MM.1S (cell line): ENCODE results near the gene NPFF.

ENCODE experiments used
- EZH2 ChIP-seq: fragments of 300-600 bp; sonication (generic); optimal IDR thresholded peaks from 2 replicates; pipeline ENCODE3; 2017; ENCODE audit warnings: low read depth, mild to moderate bottlenecking, antibody characterized with exemption, low read length, mixed read lengths
- TF ChIP-seq, protein P1 (sequence below): fragments of 300-600 bp; sonication (generic); IDR thresholded peaks from 2 replicates; pipeline ENCODE4 v1.5.1; 2016; ENCODE audit warnings: antibody characterized with exemption, low read length, mixed read lengths

DNA sequence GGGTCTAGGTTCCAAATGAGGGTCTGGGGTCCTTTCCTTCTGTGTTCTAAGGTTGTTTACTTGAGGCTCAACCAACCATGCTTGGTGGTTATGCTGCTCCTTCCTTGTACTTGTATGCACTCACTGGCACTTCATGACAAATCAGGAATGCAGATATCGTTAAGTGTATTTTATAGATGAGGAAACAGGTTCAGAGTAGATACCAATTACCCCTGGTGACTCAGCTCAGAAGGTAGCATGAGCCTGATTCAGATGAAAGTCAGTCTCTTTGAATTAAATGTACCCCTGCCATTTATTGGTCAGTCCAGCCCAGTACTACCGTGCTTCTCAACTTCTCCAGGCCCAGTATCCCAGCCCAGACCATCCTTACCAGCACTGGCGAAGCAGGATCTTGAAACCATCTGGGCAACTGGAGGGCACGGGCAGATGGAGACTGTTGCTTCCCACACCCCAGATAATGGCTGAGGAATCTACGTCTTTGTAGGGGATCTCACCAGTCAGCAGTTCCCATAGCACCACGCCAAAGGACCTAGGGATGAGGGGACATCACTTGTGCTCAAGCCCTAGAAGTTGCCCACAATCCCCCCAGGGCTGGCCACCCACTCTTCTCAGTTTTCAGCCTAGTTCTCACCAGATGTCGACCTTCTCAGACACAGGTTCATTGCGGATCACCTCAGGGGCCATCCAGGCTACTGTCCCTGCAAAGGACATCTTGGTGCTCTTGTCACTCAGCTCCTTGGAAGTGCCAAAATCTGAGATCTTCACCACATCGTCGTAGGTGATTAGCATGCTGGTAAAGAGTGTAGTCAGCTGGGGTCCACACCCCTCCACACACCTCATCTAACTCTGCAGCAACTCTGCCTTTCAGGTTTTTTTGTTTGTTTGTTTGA is 22.4 kb downstream of the NPFF start:
- TF ChIP-seq, protein P1, sequence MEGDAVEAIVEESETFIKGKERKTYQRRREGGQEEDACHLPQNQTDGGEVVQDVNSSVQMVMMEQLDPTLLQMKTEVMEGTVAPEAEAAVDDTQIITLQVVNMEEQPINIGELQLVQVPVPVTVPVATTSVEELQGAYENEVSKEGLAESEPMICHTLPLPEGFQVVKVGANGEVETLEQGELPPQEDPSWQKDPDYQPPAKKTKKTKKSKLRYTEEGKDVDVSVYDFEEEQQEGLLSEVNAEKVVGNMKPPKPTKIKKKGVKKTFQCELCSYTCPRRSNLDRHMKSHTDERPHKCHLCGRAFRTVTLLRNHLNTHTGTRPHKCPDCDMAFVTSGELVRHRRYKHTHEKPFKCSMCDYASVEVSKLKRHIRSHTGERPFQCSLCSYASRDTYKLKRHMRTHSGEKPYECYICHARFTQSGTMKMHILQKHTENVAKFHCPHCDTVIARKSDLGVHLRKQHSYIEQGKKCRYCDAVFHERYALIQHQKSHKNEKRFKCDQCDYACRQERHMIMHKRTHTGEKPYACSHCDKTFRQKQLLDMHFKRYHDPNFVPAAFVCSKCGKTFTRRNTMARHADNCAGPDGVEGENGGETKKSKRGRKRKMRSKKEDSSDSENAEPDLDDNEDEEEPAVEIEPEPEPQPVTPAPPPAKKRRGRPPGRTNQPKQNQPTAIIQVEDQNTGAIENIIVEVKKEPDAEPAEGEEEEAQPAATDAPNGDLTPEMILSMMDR: no peak
- no peak for TF ChIP-seq EZH2
